Left colon (tissue), 2 donors: ENCODE results near the gene GADD45B. TPM values are rescaled to one million over a fixed set of nuclear protein-coding genes. Genes with fewer than 3 reads are reported as not detected.
A peak's percentile ranks its signal among the peaks of the same experiment; 100 is the strongest.
"Not testable (repeated sequence)": the region's sequence is repeated elsewhere in the genome, so short reads cannot be mapped to it uniquely, and the experiment has no call there.

Experiments
- ATAC-seq: fragments of 200-7000 bp; cut with Tn5 transposase; one replicate; pipeline ENCODE4 v1.9.1; 2020; ENCODE audit warnings: mild to moderate bottlenecking, moderate library complexity
- DNase-seq, 2 donors: peaks; one replicate each; pipeline ENCODE4 v3.0.0-alpha.2; 2020
- intact Hi-C, 2 donors: fragments of 100-400 bp; cut with DNase I in 1 of 2; cut with micrococcal nuclease in 1 of 2; formaldehyde crosslinking; loops; one replicate each; pipeline versions ENCODE4 v1.11.2 to v1.14.0; 2022; cut with DNase I, micrococcal nuclease
- total RNA-seq, 2 donors: library from RNA; stranded (reverse); fragmentation: NEBNext Ultra II Directional; extraction: Animal tissue kit (Norgen Biotek cat#: 25700); gene quantifications; one replicate each; pipeline ENCODE4 v1.2.1, GENCODE V29; 2021
- donor health status: DM: no; HTN: no; CAD: no.
- donor health status: DM: yes; HTN: yes; CAD: no.

GADD45B gene
- total RNA-seq, 2 donors from 2014 or later: 44.4 to 53.8 TPM

- DNase-seq (no peak), ATAC-seq (no peak)
- intact Hi-C loops: no loop called here
Measured at GRCh38 chr19:2441096-2441752, 34.7 kb upstream of the GADD45B start.

DNA sequence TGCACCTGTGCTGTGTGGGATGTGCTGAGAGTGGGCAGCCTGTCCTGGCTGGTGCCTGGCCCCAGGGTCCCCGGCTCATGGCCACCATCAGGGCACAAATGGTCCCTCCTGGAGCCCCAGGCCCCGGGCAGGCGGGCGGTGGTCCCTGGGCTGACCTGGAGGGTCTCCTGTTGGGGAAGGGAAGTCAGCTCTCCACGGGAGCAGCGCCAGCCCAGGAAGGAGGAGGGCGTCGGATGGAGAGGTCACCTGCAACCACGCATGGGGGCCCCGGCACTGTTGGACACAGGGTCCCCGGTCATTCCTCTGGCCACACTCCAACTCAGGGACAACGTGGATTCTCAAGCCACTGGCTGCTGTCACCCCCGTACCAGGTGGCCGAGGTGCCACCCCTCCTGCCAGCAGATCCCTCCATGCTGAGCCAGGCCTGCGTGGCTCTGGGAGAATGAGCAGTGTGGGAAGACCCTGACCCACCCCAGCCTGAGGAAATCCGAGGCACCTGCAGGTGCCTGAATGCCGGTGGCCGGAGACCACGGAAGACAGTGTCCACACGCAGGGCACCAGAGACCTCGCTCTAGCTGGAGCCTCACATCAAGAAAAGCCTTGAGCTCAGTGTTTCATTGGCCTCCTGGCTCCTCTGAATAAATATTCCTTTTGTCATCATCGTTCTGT, 32.7 kb upstream of the GADD45B start:
- DNase-seq (no peak), ATAC-seq (no peak)
- intact Hi-C loops: no loop called here

DNA sequence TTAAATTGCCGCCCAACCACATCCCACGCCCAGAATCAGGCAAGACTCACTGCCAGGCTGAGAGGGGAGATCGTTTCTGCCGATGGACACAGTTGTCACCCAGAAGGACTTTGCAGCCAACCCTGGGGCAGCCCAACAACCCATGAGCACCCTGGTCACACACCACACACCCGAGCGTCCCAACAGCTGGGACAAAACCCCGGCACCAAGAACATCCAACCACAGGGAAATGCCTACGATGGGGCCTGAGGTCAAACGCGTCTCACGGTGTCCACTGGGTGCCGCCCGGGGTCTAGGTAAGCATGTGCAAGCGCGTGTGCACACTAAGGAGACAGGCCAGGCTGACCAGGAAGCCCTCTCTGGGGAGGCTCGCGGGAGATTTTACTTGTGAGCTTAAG, 32.1 kb upstream of the GADD45B start:
- DNase-seq: no peak
- no peak for ATAC-seq
- intact Hi-C loops: no loop called here

GRCh38 chr19:2444251-2445002, 31.5 kb upstream of the GADD45B start:
- intact Hi-C loops: no loop called here
- ATAC-seq (no peak), DNase-seq (no peak)

DNA sequence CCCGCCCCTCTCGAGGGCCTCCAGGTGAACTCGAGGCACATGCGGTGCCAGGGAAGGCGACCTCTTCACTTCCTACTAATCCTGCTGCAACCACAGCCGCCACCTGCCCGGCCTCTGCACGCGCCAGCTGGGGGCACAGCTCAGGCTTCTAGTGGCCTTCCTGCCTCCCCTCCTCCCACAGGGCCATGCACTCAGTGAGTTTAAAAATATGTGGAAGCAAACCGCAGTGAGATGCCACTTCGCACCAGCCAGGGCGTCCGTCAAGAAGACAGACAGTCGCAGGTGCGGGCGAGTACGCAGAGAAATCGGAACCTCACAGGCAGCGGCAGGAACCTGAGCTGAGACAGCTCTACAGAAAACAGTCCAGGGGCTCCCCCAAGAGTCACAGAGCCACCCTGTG, 29.5 kb upstream of the GADD45B start:
- intact Hi-C loops: no loop called here
- ATAC-seq (no peak), DNase-seq (no peak)

DNA sequence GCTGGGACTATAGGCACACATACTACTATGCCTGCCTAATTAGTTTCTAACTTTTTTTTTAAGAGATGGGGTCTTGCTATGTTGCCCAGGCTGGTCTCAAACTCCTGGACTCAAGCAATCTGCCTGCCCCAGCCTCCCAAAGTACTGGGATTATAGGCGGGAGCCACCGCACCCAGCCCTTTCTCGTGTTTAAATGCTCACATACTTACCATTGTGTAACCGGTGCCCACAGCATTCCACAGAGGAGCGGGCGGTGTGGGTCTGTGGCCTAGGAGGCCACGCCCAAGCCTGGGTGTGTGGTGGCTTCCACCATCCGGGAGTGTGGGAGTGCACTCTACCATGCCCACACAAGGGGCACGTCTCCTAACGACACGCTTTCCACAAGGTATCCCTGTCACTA, 26.9 kb upstream of the GADD45B start:
- no peak for DNase-seq
- intact Hi-C loops: no loop called here
- peak; percentile 20 for ATAC-seq

DNA sequence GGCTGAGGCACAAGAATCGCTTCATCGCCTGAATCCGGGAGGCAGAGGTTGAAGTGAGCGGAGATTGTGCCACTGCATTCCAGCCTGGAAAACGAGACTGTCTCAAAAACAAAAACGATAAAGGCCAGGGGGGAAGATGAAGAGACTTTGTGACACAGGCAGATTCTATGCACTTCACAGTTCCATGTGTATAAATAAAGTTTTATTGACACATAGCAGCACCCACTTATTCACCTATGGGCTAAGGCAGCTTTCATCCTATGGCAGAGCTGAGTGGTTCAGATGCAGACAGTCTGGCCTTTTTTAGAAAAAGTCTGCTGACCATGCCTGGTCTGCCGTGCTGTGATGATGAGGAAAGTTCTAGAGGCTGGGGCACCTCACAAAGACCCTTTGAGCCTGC, 24.8 kb upstream of the GADD45B start:
- ATAC-seq: no peak
- intact Hi-C loops: no loop called here

GRCh38 chr19:2451741-2452140, 24.2 kb upstream of the GADD45B start:
- no peak for ATAC-seq
- intact Hi-C loops: no loop called here

More for the DNA sequence above, 24.8 kb upstream of the GADD45B start:
- DNase-seq: no peak

GRCh38 chr19:2453431-2454025, 22.4 kb upstream of the GADD45B start:
- no peak for DNase-seq
- no peak for ATAC-seq
- intact Hi-C loops: no loop called here

More at GRCh38 chr19:2451741-2452140, 24.2 kb upstream of the GADD45B start:
- DNase-seq: no peak

DNA sequence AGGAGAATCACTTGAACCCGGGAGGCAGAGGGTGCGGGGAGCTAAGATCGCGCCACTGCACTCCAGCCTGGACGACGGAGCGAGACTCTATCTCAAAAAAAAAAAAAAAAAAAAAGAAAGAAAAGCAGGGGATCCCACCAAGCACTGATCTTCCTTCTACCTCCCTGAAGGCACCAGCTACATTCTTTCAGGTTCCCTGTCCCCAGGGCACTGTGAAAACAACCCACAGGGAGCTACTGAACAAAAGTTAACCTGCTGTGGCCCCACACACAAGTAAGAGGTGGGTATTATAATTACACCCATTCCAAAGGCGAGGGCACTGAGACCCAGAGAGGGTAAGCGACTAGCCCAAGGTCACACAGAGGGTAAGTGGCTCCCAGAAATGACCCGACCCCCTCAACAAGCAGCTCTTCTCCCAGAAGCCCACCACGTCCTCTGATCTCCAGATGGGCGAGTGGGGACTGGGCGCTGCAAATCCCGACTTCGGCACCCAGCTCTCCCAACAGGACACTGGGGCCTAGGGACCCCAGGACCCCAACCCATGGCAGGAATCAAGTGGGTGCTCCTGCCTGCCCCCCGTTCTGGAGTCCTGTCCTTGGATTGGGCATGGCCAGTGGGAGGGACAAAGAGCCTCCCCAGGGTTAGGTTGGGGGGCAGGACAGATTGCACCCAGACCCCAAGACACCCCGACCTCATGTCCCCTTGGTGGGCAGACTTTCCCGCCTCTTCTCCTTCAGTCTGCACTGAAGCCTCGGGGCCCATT, 21.5 kb upstream of the GADD45B start:
- ATAC-seq (no peak), DNase-seq (no peak)
- intact Hi-C loops: no loop called here

GRCh38 chr19:2454962-2455850, 20.7 kb upstream of the GADD45B start:
- intact Hi-C loops: no loop called here
- DNase-seq: no peak
- ATAC-seq: no peak

DNA sequence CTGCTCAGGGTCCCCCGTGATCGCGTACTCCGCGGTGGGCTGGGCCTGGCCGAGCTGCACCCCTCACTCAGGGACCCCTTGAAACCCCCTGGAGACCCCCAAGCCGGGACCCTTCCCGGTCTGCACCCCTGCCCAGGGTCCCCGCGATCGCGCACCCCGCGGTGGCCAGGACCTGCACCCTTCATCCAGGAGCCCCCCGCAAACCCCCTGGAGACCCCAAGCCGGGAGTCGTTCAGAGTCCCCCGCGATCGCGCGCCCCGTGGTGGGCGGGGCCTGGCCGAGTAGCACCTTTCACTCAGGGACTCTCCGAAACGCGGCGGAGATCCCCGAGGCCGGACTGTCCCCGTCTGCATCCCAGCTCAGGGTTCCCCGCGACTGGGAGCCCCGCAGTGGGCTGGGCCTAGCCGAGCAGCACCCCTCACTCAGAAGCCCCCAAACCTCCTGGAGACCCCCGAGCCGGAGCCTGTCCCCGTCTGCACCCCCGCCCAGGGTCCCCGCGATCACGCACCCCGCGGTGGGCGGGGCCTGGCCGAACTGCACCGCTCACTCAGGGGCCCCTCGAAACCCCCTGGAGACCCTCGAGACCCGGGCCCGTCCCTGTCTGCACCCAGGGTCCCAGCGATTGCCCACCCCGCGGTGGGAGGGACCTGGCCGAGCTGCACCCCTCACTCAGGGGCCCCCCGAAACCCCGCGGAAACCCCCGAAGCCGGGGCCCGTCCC, 19.9 kb upstream of the GADD45B start:
- DNase-seq (peak; percentile 55 to 63), ATAC-seq (peak; percentile 37)
- intact Hi-C loops: no loop called here

GRCh38 chr19:2457394-2458037, 18.4 kb upstream of the GADD45B start:
- ATAC-seq (no peak), DNase-seq (no peak)
- intact Hi-C loops: no loop called here

- intact Hi-C loops: no loop called here
- ATAC-seq (no peak), DNase-seq (no peak)
Measured at GRCh38 chr19:2458054-2458453, 17.9 kb upstream of the GADD45B start.

DNA sequence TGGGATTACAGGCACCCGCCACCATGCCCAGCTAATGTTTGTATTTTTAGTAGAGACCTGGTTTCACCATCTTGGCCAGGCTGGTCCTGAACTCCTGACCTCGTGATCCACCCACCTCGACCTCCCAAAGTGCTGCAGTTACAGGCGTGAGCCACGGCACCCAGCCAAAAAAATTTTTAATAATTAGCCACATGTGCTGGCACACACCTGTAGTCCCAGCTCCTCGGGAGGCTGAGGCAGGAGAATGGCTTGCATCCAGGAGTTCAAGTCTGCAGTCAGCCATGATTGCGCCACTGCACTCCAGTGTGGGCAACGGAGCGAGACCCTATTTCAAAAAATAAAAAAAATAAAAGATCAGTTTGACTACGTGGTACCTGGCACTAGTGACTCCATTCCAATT, 17.2 kb upstream of the GADD45B start:
- DNase-seq, intact Hi-C loops, ATAC-seq: not testable (repeated sequence)

GRCh38 chr19:2460245-2460644, 15.7 kb upstream of the GADD45B start:
- intact Hi-C loops: no loop called here
- ATAC-seq: no peak
- DNase-seq: no peak
